Measurements from ENCODE around the gene SERPINB1. TPM values are rescaled to one million over a fixed set of nuclear protein-coding genes. Genes with fewer than 3 reads are reported as not detected.
A peak's percentile ranks its signal among the peaks of the same experiment; 100 is the strongest.

SERPINB1 gene
- total and polyA plus RNA-seq, 2 donors (not counting 3 experiments of a cell fraction or from before 2014, with no cell fraction given) = 6.7 to 24.0 TPM

GRCh38 chr6:2820415-2820814 is 21.2 kb downstream of the SERPINB1 start:
- intact Hi-C loops (cut with micrococcal nuclease) = no loop called here
- Histone ChIP-seq H2AFZ (ENCODE audit: low read depth, low read length) (peak overlapping the region; percentile 17), H3K27me3 (ENCODE audit: control insufficient read depth in 2 of 2, insufficient read depth in 2 of 2, low read length in 2 of 2) (no peaks in the 10 kb centered on the region), H3K9ac (replicated peaks; ENCODE audit: extremely low read depth, insufficient read depth, low read length) (peak overlapping the region; percentile 44), H3K9me1 (replicated peaks; ENCODE audit: control insufficient read depth, extremely low read depth, insufficient read depth, low read length) (no peaks in the 10 kb centered on the region), H3K4me2 (ENCODE audit: insufficient read depth, low read length) (peak overlapping the region; percentile 75), H3K4me3 (replicated peaks in 1 of 3; ENCODE audit: insufficient read depth in 1 of 3, low read depth in 1 of 3, low read length in 3 of 3) (no peak overlapping the region), H3K36me3 (ENCODE audit: control insufficient read depth in 2 of 2, extremely low read depth in 1 of 2, insufficient read depth in 2 of 2, low read length in 2 of 2) (no peaks in the 10 kb centered on the region), H4K20me1 (replicated peaks; ENCODE audit: control insufficient read depth, extremely low read depth, insufficient read depth, low read length) (no peaks in the 10 kb centered on the region), H3K27ac (ENCODE audit: insufficient read depth, low read depth, low read length) (peak overlapping the region; percentile 81), H3K4me1 (ENCODE audit: control insufficient read depth, extremely low read depth, insufficient read depth, low read length) (peaks cover 44% of the 10 kb centered on the region), H3K9me3 (replicated peaks; ENCODE audit: control insufficient read depth, insufficient read depth, low read length) (no peaks in the 10 kb centered on the region), H3K79me2 (ENCODE audit: control insufficient read depth, insufficient read depth, low read length) (no peaks in the 10 kb centered on the region)
- FAIRE-seq = peak; percentile 94
- DNase-seq (ENCODE audit: low read depth, low spot score) = peak; percentile 87
- dilution Hi-C loops (cut with MboI; ENCODE audit: extremely low pct_ligation_motif_present, low sequenced_read_pairs) = no loop called here
- CTCF ChIA-PET = interaction anchor here (1.0 to 1.4 kb wide), 5 partner anchors 8 to 132 kb away, joined by 3 to 5 read pairs (median 4); partner anchors contain the start of gene SERPINB1
- POLR2A ChIA-PET = no interaction called here
- TF ChIP-seq POLR2AphosphoS5 (IDR thresholded peaks at IDR 0.05; ENCODE audit: insufficient read depth, low read depth, low read length) = peak; percentile 44
- TF ChIP-seq EZH2 (IDR thresholded peaks at IDR 0.05; ENCODE audit: borderline replicate concordance, low read depth, low read length, severe bottlenecking) = no peak
- peak; percentile 64 for TF ChIP-seq FOS (IDR thresholded peaks at IDR 0.05; ENCODE audit: borderline replicate concordance, insufficient read depth, low read length)
- BruUV-seq (replicated peaks) = no TSS peak

GRCh38 chr6:2819978-2820377 is 21.7 kb downstream of the SERPINB1 start:
- no peak for FAIRE-seq
- Histone ChIP-seq H2AFZ (ENCODE audit: low read depth, low read length) (peak overlapping the region; percentile 31), H3K4me3 (replicated peaks in 1 of 3; ENCODE audit: insufficient read depth in 1 of 3, low read depth in 1 of 3, low read length in 3 of 3) (no peak overlapping the region), H3K36me3 (ENCODE audit: control insufficient read depth in 2 of 2, extremely low read depth in 1 of 2, insufficient read depth in 2 of 2, low read length in 2 of 2) (no peaks in the 10 kb centered on the region), H3K79me2 (ENCODE audit: control insufficient read depth, insufficient read depth, low read length) (no peaks in the 10 kb centered on the region), H3K9me3 (replicated peaks; ENCODE audit: control insufficient read depth, insufficient read depth, low read length) (no peaks in the 10 kb centered on the region), H4K20me1 (replicated peaks; ENCODE audit: control insufficient read depth, extremely low read depth, insufficient read depth, low read length) (no peaks in the 10 kb centered on the region), H3K9me1 (replicated peaks; ENCODE audit: control insufficient read depth, extremely low read depth, insufficient read depth, low read length) (no peaks in the 10 kb centered on the region), H3K4me1 (ENCODE audit: control insufficient read depth, extremely low read depth, insufficient read depth, low read length) (peaks cover 44% of the 10 kb centered on the region), H3K4me2 (ENCODE audit: insufficient read depth, low read length) (peak overlapping the region; percentile 75), H3K9ac (replicated peaks; ENCODE audit: extremely low read depth, insufficient read depth, low read length) (peak overlapping the region; percentile 44), H3K27me3 (ENCODE audit: control insufficient read depth in 2 of 2, insufficient read depth in 2 of 2, low read length in 2 of 2) (no peaks in the 10 kb centered on the region), H3K27ac (ENCODE audit: insufficient read depth, low read depth, low read length) (peak overlapping the region; percentile 81)
- ChIA-PET POLR2A (no interaction called here), CTCF (interaction anchor here (1.0 to 1.4 kb wide), 5 partner anchors 9 to 133 kb away, joined by 3 to 5 read pairs (median 4); partner anchors contain the start of gene SERPINB1)
- intact Hi-C loops (cut with micrococcal nuclease) = no loop called here
- no peak for DNase-seq (ENCODE audit: low read depth, low spot score)
- TF ChIP-seq FOS (IDR thresholded peaks at IDR 0.05; ENCODE audit: borderline replicate concordance, insufficient read depth, low read length) = no peak
- no peak for TF ChIP-seq CTCF (IDR thresholded peaks at IDR 0.05; ENCODE audit: extremely low read depth in 1 of 2, insufficient read depth in 1 of 2, low read depth in 1 of 2, low read length in 2 of 2)
- TF ChIP-seq GATA2 (IDR thresholded peaks at IDR 0.05; ENCODE audit: insufficient read depth, insufficient read length, low read depth, low read length) = no peak
- TF ChIP-seq MAX (IDR thresholded peaks at IDR 0.05; ENCODE audit: insufficient read depth, insufficient read length) = no peak
- TF ChIP-seq EZH2 (IDR thresholded peaks at IDR 0.05; ENCODE audit: borderline replicate concordance, low read depth, low read length, severe bottlenecking) = no peak
- TF ChIP-seq POLR2AphosphoS5 (IDR thresholded peaks at IDR 0.05; ENCODE audit: insufficient read depth, low read depth, low read length) = no peak
- TF ChIP-seq JUN (IDR thresholded peaks at IDR 0.05; ENCODE audit: borderline replicate concordance, insufficient read depth, insufficient read length, low read depth) = no peak
- no peak for TF ChIP-seq POLR2A (IDR thresholded peaks at IDR 0.05; ENCODE audit: low read depth, low read length)
- no peak for TF ChIP-seq MYC (IDR thresholded peaks at IDR 0.05; ENCODE audit: low read depth, low read length)
- dilution Hi-C loops (cut with MboI; ENCODE audit: extremely low pct_ligation_motif_present, low sequenced_read_pairs) = no loop called here
- BruUV-seq (replicated peaks) = no TSS peak

Measured in endothelial cell of umbilical vein (primary cell).